Stimulated activated CD4-positive, alpha-beta T cell treated with anti-CD3 and anti-CD28 coated beads, Interleukin-1b, Interleukin-23, amount 100 ng/mL, for 4 hours (primary cell): ENCODE results near the gene SLC6A4.
"Not testable (repeated sequence)": the region's sequence is repeated elsewhere in the genome, so short reads cannot be mapped to it uniquely, and the experiment has no call there.

Experiments used
- DNase-seq, 2 donors: peaks; one replicate each; pipeline ENCODE4 v3.0.0-alpha.2; 2020; ENCODE audit warnings: low read depth in 2 of 2

SLC6A4 gene

DNA sequence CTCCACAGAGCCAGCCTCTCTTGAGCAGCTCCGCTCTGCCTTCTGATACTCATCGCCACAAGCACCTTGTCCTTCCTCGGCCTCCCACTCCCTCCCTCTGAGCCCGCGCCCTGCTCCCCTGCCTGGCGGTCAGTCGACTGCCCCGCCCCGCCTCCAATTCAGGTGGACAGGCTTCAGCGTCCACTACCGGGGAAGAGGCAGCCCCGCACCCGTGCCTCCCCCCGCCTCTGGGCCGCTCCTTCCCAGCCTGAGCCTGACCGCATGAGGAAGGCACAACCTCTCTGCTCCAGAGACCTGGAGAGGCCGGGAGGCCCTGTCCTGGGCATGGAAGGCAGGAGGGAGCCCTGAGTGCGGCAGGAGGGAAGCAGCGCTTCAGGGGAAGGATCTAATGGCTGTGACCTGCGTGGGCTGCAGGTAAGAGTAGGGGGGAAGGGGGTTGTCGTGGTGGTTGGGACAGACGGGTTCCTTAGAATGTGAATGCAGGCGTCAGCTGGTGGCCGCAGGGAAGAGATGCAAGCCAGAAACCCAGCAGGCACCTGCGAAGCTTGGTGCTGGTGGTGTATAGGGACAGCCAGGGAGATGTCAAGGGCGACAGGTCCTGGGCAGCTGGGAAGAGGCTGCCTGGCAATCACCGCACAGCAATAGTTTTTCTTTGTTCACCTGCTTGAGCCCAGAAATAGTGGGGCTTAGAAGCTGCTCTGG is 3.0 kb upstream of the SLC6A4 start:
- no peak for DNase-seq

DNA sequence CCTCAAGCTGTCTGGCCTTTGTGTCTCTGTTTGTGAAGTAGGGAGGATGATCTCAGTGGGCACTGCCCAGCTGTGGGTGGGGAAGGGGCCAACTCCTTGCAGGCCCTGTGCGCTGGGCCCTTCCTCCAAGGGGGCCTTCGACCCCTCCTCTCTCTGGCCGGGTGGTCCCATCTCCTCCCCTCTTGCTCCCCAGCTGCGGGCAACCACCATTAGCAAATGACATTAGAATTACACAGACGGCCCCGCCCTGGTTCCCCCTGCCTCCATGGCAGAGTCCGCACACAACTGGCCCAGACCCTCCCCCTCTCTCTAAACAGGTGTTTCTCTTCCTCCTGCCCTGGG is 2.5 kb upstream of the SLC6A4 start:
- no peak for DNase-seq

DNA sequence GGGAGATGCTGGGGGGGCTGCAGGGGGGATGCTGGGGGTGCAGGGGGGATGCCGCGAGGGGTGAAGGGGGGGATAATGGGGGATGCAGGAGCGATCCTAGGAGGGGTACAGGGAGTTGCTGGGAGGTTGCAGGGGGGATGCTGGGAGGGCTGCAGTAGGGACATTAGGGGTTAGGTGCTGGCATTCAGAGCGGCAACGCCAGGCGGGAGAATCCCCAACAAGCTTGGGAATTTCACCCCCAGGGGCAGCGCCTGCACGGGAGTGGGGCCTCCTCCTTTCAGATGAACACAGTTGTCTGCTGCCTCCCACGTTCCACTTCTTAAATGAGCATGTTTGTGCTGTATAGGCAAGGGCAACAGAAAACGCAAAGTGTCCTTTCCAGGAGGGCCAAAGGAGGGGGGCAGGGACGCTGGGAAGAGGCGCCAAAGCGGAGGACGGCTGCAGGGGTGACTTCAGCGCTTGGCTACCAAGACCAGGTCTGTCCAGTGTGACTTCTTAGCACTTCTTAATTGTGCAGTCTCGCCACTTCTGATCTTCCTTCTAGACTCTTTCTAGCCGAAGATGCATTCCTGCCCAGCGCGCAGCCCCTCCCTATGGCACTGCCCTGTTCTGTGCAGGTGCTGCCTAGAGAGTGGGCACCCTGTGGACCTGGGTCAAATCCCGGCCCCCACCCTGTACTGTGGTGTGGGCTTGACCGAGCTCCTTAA is 2.0 kb upstream of the SLC6A4 start:
- no peak for DNase-seq

DNA sequence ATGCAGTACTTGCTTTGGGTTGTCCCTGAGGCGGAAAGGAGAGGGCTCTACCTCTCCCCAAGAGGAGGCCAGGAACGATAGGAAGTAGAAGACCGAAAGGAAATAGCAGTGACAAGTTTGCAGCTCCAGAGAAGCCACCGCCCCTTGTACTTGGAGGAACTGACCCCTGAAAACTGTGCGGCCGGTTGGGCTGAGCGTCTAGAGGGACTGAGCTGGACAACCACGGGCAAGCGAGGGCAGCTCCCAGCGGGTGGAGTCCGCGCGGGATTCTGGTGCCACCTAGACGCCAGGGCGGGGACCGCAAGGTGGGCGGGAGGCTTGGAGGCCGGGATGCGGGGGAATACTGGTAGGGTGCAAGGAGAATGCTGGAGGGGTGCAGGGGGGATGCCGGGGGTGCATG is 1.3 kb upstream of the SLC6A4 start:
- DNase-seq, result no peak

DNA sequence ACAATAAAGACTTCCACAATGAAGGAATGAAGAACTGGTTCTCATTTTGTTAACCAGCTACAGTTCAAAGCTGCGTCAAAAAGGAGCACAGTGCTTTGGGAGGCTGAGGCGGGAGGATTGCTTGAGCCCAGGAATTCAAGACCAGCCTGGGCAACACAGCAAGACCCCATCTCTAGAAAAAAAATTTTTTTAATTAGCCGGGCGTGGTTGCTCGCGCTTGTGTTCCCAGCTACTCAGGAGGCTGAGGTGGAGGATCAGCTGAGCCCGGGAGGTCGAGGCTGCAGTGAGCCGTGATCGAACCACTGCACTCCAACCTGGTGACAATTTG is 764 bp upstream of the SLC6A4 start:
- no peak for DNase-seq

DNA sequence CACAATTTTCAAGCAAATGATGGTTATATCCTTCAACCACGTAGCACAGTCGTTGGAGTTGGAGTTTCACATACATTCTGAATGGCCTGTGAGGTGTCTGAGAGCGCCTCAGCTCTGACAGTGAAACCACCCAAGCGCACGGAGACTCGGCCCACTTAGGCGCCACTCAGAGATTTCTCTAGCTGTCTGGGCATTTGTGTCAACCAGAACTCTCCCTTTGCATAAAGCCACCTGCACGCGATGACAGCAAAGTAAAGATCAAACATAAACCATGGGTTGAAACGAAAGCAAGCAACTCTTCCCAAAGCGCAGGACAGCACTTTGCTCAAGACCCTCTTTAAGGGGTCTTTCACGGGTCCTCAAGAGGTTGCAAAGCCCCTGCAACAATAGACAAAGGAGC is 533 bp downstream of the SLC6A4 start:
- DNase-seq, result no peak

DNA sequence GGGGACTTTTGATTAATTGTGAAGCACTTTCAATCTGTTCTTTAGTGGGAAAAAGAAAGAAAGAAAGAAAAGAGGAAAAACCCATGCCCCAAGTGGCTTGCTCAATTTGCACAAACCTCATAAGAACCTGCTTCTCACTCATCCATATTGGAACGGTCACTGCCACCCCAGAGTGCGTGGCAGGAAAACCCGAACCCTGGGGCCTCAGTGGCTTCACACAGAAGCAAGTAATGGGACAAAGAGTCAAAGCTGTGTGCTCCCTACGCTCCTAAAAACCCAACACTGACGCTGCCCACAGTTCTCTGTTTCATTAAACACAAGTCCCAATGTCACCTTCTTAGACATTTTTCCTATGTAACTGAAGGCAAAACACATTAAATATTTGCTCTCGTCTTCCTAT is 1.2 kb downstream of the SLC6A4 start:
- no peak for DNase-seq

DNA sequence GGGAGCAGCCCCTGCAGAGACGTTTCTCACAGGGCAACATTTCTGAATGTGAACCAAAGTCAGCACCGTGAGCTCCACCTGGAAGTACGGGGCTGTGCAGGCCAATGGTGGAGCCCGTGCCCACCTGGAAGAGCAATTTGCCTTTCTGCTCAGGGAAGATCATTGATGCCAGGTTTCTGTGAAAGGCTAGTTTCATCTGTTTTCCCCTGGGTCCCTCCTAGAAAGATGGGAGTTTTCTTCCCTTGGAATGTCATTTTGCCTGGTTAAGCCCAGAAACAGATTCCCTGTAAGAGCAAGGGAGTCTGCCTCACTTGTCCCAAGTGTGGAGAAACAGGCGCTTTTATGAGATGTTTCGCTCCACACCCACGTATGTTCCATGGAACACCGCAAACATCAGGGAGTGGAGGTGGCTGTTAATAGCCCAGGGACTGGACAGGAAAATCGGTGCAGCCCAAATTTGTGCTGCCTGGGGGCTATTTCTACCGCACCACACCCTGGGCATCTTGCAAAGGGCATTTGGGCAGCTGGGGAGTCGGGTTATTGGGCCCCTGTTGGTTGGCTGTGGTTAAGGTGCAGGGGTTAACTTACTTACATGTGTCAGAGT is 2.6 kb downstream of the SLC6A4 start:
- no peak for DNase-seq

DNA sequence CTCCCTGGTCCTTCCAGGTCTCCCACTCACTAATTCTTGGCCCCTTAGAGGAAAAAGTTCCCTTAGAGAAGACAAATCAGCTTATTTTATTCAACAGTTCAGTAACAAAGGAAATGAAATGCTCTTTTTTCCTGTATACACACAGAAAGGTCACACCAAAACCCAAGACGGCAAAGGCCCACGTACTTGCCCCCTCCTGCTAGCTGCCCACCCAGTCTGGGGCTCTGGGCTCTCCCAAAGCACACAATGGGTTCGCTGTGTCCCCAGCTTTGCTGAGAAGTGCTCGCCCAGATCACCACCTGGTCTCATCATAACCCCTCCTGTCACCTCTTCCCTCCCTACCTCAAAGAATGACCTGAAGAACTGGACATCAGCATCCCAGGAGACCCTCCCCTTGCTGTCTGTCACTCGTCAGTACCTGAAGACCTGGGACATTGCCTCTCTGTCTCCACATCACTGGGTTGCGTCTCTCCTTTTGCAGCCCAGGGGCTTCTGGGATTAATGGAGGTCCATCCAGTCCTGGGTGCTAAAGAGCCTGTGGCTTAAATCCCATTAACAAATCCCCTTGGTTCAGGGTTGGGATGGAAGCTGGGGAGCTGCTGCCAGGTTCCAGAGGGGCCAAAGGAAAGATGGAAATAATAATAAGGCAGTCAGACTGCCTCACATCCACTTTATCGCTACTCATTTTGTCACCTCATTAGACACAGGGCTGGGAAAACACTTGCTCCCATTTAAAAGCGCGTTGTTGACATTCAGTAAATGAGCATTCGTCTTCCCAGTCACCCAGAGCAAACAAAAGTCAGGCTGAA is 3.3 kb downstream of the SLC6A4 start:
- no peak for DNase-seq

DNA sequence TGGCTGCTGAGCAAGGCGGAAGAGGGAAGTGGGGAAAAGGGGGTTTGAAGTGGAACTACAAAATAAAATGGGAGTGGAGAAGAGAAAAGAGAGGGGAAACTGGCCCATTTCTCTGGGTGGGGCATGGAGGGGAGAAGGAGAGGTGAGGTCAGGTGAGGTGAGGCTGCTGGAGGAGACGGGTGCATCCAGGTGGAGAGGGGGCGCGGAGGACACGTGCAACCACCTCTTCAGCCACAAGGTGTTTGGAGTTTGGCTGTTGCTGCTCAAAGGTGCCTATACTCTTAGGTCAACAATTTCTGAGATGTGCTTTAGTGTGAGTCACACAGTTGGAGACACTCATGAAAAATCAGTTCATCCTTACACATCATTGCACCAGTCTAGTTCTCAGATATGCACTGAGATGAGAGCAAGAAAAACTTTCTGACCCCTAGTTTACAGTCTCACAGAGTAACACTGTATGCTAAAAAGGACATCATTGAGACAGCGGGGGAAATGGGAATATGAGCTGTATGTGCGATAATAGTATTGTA is 4.8 kb downstream of the SLC6A4 start:
- DNase-seq, result no peak

DNA sequence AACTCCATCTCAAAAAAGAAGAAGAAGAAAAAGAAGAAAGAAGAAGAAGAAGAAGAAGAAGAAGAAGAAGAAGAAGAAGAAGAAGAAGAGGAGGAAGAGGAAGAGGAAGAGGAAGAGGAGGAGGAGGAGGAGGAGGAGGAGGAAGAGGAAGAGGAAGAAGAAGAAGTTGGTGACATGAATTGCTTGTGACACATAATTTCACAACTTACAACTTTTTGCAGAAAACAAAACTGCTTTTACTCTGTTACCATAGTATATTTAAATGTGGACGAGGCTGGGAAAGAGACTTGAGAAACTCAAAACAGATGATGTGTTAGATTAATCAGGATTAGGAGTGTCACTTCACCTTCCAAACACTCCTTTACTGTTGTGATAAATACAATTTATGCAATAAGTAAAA is 5.5 kb downstream of the SLC6A4 start:
- not testable (repeated sequence) for DNase-seq

DNA sequence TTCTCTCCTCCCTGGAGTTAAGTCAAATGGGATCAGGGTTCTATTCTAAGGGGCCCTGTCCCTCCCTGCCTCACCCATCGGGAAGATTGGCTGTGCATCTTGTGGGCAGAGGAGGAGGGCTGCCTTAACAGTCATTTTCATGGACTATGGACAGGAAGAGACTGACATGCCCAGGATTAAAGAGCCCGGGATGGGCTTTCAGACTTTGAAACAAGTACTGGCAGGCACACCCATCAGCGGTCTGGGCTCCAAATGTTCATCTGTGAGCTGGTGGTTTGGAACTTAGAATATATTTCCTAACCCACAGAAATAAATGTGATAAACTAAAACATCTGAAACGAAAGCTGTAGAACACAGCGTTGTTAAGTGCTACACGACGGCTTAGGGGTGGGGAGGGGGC is 6.5 kb downstream of the SLC6A4 start:
- DNase-seq, result no peak

DNA sequence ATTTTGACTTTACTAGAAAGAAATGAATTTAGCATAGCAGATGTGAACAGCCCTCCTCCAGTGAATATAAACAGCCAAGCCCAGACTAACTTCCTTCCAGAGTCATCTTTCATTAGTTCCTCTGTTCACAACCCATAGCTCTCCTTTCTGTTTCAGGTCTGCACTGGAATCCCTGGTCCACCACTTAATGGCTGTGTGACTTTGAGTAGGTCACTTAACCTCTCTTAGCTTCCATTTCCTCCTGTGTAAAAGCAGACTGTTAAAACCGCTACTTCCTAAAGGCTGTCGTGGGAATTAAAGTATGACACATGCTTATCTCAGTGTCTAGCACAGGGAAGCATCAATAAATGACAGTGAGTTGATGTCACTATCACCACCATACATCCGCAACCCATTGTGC is 7.5 kb downstream of the SLC6A4 start:
- DNase-seq, result no peak

DNA sequence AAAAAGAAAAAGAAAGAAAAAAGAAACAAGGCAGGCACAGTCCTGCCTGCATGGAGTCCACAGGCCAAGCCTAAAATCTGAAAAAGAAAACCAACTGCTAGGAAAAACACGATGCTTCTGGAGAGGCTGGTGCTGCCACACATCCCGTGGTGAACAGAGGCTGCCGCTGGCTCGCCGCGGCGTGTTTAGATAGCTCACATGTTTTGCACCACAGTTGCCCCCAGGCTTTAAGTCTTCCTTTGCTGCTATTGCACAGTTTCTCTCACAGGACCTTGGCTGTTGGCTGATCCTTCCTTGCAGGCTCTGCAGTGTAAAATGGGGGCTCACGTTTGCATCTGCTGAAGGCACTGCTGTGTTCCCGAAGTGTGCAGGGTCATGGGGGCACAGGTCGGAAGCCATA is 8.6 kb downstream of the SLC6A4 start:
- DNase-seq, result no peak

DNA sequence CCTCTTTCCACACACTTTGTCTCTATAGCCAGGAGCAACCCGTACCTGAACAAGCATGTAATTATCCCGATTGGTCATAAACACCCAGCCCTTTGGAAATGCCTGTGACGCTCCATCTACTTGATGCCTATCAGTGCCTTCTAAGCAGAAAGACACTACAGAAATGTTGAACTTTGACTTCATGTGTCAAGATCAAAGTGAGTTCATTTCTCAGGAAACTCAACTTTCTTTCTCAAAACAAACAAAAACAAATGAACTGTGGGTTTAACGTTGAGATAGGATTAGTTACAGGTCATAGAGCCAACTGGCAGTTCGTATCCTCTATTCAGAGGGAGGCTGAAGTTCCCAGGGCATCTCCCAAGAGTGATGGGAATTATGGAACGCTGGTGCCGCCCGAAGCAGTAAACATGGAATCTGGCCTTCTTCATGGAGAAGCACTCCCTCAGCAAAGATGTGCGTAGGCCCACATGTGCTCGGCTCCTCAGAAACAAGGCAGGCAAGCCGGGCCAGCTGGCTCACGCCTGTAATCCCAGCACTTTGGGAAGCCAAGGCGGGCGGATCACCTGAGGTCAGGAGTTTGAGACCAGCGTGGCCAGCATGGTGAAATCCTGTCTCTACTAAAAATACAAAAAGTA is 9.5 kb downstream of the SLC6A4 start:
- no peak for DNase-seq

DNA sequence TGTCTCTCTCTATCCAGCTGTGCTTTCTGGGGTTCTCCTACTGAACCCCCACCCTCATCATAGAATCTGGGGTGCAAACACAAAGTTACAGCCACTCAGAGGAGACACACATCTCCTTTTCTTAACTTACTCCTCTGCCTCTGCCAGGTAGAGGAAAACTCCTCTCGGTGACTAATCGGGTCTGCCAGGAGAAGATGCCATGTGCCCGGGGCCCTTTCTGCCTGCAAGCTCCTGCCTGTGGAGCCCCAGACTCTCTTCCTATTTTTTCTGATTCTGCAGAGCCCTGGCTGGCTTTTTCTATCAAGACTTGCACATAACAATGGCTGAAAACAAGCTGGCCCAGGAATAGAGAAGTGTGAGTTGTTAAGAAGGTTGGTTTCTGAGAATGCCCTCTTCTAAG is 10.4 kb downstream of the SLC6A4 start:
- DNase-seq, result no peak

DNA sequence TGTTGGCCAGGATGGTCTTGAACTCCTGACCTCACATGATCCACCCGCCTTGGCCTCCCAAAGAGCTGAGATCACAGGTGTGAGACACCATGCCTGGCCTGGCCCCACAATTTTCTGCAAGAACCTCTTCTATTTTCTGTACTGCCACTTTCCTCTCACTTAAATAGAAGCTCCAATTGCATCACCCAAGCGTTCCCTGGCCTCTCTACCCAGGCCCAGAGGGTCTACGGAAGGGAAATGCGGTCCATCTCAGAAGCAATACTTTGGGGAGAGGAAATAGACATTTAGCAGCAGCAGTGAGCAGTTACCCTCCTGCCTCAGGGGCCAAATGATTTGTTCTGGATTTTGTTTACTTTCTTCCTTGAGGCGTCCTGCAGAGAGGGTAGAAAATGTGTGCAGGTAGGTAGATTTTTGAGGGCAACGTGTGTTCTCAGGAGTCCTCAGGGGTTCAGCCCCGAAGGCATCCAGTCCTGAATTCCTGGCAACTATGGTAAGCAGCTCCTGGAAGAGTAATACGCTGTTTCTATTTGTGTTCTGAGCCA is 11.0 kb downstream of the SLC6A4 start:
- DNase-seq, result no peak

DNA sequence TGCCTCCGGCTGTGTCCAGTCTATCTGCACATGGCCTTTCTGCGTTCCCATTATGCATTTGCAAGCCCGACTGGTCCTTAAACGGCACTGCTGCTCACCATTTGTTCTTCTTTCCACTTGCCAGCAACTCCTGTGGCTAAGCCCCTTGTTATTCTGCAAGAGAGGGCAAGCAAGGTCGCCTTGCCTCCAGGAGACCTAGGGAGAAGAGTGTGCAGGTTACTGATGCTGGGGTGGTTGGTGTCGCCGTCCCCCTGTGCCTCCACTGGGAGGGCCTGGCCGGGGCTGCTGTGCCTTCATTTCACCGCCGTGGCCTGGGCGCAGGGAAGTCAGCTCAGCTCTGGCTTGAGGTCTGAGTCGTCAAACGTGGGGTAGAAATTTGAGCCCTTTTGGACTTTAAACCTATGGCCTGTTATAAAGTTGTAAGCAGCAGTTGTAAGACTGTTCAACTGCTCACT is 12.7 kb downstream of the SLC6A4 start:
- DNase-seq, result no peak

DNA sequence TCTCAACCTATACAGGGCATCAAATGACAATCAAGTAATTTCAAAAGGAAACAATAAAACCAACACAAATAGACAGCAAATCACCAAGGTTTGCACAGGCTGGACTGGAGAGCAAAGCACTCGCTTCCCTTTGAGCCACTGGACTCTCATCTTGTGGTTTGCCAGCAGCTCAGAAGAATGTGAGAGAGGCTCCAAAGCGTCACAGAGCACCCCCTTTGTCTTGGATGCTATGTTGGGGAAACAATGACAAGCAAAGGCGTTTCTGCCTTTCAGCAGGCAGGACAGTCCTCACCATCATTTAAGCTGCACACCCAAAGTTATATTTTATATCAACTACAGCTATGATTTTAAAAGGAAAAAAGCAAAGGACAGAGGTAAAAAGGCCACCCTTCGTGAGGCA is 13.2 kb downstream of the SLC6A4 start:
- DNase-seq, result no peak

DNA sequence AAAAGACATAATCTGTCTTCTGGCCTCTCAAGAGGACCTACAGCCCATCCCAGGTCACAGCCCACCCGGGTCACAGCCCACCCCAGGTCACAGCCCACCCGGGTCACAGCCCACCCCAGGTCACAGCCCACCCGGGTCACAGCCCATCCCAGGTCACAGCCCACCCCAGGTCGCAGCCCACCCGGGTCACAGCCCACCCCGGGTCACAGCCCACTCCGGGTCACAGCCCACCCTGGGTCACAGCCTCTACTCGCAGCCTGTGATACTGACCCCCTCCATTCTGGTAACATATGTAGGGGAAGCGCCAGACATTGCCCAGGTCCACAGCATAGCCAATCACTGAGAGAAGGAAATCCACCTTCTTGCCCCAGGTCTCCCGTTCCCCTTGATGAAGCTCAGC is 14.2 kb downstream of the SLC6A4 start:
- DNase-seq, result no peak

DNA sequence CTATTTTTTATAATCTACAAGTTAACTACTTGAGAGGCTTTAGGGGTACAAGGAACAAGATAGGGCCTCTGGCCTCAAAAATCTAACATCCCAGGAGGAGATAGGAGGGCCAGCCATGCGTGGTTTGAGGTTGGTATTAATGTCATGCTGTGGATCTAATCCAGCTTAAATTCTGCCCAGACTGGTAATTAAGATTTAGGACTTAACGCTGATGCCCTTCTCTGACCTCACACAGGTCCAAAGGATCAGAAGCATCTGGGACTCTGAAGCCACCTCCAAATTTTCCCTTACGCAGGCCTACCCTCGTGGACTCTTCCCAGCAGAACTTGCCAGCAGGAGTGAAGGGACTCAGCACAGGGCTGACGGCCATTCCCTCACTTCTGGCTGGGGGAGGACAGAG is 15.1 kb downstream of the SLC6A4 start:
- DNase-seq, result no peak

DNA sequence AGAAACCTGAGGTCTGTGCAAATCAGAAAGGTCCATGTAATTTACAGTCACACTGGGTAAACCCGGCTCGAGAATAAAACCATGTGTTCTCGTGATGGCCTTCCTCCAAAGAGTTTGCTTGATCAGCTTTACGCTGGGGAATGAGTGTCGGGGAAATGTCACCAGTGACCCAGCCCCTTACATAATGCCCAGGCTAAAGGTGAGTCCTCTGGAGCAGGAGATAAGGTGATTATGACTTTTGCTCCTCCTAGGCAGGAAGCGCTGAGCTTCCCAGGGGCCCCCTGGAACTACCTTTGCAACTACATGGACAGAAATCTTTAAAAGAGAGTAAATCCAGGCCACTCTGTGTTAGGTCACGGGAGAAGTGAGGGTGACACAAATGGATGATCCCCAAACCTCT is 15.7 kb downstream of the SLC6A4 start:
- no peak for DNase-seq
